GM19043 (cell line): ENCODE results near the gene POLK.
"Not testable (repeated sequence)": the region's sequence is repeated elsewhere in the genome, so short reads cannot be mapped to it uniquely, and the experiment has no call there.

ENCODE experiments used
- ATAC-seq: cut with Tn5 transposase; IDR thresholded peaks from one replicate; pipeline ENCODE4 v1.9.1; 2021; ENCODE audit warnings: low read depth; ENCODE audit not compliant: unreplicated experiment

The POLK gene

DNA sequence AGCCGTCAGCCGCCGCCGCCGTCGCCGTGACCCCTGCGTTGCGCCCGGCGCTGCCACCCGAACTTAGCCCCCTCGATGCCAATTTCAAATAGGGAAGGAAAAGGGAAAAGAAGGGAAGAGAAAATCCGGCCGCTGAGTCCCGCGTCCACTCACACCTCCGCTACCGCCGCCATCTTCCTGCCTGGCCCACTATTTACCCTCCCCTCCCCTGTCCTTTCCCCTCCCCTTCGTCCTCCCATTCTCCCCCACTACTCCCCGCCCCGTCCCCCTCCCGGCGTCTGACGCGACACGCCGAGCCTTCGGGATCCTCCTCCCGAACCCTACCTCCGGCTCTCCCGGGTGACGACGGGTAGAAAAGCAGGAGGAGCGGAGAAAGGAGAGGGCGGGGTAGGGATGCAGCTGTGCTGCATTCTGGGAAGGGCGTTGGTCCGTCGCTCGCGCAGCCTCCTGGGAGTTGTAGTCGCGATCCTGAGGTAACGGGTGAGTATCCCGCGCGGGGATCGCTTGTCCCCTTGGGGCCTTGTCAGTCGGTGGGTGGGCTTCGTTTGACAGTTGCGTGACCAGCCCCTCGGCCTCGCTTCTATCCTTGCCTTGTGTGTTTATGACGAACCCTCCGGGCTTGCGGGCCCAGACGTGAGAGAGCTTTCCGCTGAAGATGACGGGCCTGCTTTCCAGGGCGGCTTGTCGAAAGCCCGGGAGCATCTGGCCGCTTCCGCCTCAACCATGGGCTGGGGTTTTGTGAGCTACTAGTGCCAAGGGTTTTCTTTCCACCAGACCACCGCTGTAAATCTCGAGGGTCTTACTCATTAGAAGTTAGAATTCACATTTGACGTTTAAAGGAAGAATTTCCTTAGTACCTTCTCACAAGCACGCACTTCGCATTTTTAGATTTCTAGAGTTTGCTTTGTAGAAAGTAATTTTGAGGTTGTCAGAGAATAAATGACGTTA lies at the start of gene POLK, which contains the start of gene CERT1:
POLK (plus strand) TSS at position 457 of the 948 bp plus-strand sequence.
CERT1 (minus strand) TSS at position 195 of the 948 bp plus-strand sequence. CDS start 422 bp downstream, outside the sequence.
- peak; percentile 68 for ATAC-seq

- ATAC-seq: no peak
Measured at GRCh38 chr5:75463726-75464125, 48.0 kb upstream of the POLK start.

DNA sequence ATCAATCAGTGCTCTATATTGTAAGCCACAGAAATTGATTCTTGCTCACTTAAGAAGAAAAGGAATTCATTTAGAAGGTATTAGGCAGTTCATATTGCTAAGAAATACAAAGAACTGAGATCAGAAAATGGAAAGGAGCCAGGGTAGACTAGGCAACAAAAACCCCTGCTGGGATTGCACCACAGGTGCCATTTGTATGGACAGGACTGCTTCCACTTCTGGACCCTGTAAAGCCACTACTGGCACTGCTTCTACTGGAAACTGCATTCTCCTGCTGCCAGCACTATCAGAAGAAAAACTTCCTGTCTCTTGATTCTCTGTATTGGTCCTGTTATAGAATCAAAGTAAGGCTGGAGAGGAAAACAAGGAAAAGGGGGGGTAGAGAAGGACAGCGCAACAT lies 46.2 kb upstream of the POLK start:
- ATAC-seq: no peak

GRCh38 chr5:75466006-75466716 lies 45.5 kb upstream of the POLK start:
- ATAC-seq: no peak

GRCh38 chr5:75468593-75468992 lies 43.1 kb upstream of the POLK start:
- ATAC-seq: no peak

- ATAC-seq: no peak
Measured at GRCh38 chr5:75469017-75469416, 42.7 kb upstream of the POLK start.

- no peak for ATAC-seq
Measured at GRCh38 chr5:75471193-75471592, 40.5 kb upstream of the POLK start.

DNA sequence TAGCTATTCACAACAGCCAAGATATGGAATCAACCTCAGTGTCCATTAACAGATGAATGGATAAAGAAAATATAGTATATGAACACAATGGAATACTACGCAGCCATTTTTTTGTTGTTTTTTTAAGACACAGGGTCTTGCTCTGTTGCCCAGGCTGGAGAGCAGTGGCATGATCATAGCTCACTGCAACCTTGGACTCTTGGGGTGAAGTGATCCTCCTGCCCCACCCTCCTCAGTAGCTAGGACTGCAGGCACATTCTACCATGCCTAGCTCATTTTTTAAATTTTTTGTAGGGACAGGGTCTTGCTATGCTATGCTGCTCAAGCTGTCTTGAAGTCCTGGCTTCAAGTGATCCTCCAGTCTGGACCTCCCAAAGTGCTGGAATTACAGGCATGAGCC lies 38.7 kb upstream of the POLK start:
- no peak for ATAC-seq

- no peak for ATAC-seq
Measured at GRCh38 chr5:75473463-75473862, 38.2 kb upstream of the POLK start.

DNA sequence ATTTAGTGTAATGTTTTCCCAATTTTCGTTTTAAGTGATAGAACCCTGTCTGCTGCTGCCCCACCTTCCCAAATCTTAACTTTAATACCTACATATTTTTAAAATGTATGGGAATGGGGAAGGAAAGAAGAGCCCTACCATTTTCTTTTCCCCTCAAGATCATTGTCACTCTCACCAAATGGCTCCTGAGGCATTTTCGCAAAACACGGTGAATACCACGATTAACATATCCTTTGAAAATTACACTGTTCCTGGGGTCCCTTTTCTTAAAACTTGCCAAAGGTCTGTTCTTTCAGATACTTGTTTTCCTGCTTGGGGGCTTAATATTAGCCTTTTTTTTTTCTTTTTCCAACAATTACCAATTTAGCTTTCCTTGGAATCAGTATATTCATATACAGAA lies 36.3 kb upstream of the POLK start:
- ATAC-seq: no peak

DNA sequence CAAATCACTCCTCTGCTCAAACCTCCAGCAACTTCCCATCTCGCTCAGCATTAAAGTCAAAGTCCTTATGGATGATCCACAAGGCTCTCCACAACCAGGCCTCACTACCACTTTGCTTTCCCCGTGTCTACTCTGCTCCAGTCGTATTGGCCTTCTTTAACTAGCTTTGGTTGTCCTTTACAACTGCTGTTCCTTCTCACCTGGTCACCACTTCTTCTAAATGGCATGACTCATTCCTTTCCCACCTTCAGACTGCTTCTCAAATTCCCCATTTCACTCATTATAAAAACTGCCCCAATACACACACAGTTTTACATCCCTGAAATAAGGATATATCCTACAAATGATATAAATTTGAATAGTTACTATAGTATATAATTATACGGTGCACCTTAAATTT lies 30.7 kb upstream of the POLK start:
- no peak for ATAC-seq

GRCh38 chr5:75482482-75482881 lies 29.2 kb upstream of the POLK start:
- ATAC-seq: no peak

- ATAC-seq: no peak
Measured at GRCh38 chr5:75484605-75485004, 27.1 kb upstream of the POLK start.

DNA sequence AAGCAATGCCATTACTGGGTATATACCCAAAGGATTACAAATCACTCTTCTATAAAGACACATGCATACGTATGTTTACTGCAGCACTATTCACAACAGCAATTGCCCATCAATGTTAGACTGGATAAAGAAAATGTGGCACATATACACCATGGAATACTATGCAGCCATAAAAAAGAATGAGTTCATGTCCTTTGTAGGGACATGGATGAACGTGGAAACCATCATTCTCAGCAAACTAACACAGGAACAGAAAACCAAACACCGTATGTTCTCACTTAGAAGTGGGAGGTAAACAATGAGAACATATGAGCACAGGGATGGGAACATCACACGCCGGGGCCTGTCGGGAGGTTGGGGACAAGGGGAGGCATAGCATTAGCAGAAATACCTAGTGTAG lies 21.8 kb upstream of the POLK start:
- ATAC-seq: not testable (repeated sequence)

GRCh38 chr5:75491621-75492020 lies 20.1 kb upstream of the POLK start:
- ATAC-seq: no peak

- ATAC-seq: no peak
Measured at GRCh38 chr5:75496026-75496425, 15.7 kb upstream of the POLK start.

DNA sequence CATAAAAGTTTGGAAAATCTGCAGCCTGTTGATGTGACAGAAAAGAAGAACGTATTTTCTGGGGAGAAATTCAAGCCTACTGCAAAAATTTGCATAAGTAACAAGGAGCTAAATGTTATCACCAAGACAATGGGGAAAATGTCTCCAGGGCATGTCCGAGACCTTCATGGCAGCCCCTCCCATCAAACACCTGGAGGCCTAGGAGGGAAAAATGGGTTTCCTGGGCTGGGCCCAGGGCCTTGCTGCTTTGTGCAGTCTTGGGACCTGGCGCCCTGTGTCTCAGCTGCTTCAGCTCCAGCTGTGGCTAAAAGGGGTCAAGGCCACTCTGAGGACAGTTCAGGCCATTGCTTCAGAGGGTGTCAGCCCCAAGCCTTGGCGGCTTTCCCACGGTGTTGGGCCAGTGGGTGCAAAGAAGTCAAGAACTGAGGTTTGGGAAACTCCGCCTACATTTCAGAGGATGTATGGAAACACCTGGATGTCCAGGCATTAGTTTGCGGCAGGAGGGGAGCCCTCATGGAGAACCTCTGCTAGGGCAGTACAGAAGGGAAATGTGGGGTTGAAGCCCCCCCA lies 13.4 kb upstream of the POLK start:
- no peak for ATAC-seq

DNA sequence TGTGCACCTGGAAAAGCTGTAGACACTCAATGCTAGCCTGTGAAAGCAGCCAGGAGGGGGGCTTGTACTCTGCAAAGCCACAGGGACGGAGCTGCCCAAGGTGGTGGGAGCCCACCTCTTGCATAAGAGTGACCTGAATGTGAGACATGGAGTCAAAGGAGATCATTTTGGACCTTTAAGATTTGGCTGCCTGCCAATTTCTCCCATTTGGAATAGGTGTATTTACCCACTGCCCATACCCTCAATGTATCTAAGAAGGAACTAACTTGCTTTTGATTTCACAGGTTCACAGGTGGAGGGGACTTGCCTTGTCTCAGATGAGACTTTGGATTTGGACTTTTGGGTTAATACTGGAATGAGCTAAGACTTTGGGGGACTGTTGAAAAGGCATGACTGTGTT lies 12.8 kb upstream of the POLK start:
- ATAC-seq: not testable (repeated sequence)

DNA sequence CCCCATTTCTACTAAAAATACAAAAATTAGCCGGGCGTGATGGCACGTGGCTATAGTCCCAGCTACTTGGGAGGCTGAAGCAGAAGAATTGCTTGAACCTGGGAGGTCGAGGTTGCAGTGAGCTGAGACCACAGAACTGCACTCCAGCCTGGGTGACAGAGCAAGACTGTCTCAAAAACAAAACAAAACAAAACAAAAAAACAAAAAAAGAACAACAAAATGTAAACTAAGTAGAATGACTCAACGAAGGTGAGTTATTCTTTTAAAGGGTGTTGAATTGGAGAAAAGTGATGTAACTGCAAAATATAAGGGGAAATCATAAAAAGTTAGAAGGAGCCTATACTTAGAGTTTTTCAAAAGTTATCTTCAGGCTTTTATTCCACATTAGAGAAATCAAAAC lies 6.6 kb upstream of the POLK start:
- ATAC-seq: not testable (repeated sequence)

DNA sequence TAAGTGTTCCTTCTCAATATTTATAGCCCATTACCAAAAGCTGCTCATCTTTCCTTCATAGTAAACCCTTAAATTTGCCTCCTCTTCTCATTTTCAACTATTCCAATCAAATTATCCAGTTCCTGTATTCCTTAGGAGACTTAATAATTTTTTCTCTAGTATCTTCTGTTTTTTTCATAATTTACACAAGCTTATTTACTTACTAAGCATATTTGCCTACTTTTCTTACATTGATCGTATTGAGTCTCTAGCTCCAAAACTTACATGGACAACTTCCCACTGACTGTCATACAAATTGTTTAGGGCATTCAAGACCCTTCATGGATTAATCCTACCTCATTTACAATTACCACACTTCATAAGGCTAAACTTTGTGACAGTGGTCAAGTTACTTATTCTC lies 3.9 kb upstream of the POLK start:
- no peak for ATAC-seq

DNA sequence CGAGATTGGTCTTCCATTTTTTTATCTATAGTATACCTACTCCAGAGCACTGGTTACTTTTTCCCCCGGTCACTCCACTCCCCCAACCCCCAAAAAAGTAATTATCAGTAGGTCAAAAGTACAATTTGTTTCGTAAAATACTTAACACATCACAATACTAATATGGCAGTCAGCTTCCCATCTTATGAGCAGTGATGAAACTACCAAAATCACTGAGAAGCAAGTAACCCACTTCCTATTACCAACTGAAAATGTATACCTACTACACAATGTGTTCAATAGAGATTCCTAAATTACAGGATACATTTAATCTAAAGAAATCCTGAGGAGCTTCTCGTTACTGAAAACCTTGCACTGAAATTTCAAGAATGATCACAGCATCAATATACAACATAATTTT lies 2.1 kb upstream of the POLK start:
- ATAC-seq: no peak
